Subcutaneous abdominal adipose tissue (tissue), 5 donors: ENCODE data around the gene DDX31.
"Not testable (repeated sequence)": the region's sequence is repeated elsewhere in the genome, so short reads cannot be mapped to it uniquely, and the experiment has no call there.

ENCODE experiments used
- H3K27ac ChIP-seq: one replicate; pipeline ENCODE4 v1.7.0; 2013; ENCODE audit warnings: low read depth, mild to moderate bottlenecking, inconsistent platforms, low read length, moderate library complexity
- H3K27me3 ChIP-seq, 5 donors: one replicate each; pipeline ENCODE4 v1.7.0; 2013; ENCODE audit warnings: low read length in 5 of 5, inconsistent platforms in 1 of 5; ENCODE audit not compliant: control insufficient read depth in 5 of 5, insufficient read depth in 4 of 5
- H3K36me3 ChIP-seq, 5 donors: one replicate each; pipeline ENCODE4 v1.7.0; 2013; ENCODE audit warnings: low read length in 5 of 5; ENCODE audit not compliant: control insufficient read depth in 5 of 5, insufficient read depth in 5 of 5
- H3K4me1 ChIP-seq, 5 donors: one replicate each; pipeline ENCODE4 v1.7.0; 2013; ENCODE audit warnings: low read length in 5 of 5, mild to moderate bottlenecking in 3 of 5, moderate library complexity in 1 of 5; ENCODE audit not compliant: control insufficient read depth in 5 of 5, insufficient read depth in 5 of 5
- H3K4me3 ChIP-seq, 5 donors: one replicate each; pipeline ENCODE4 v1.7.0; 2013; ENCODE audit warnings: low read length in 5 of 5, low read depth in 1 of 5
- H3K9ac ChIP-seq, 5 donors: one replicate each; pipeline ENCODE4 v1.7.0; 2013; ENCODE audit warnings: low read length in 5 of 5, mild to moderate bottlenecking in 4 of 5, moderate library complexity in 3 of 5
- H3K9me3 ChIP-seq, 5 donors: one replicate each; pipeline ENCODE4 v1.7.0; 2013; ENCODE audit warnings: low read length in 5 of 5; ENCODE audit not compliant: control insufficient read depth in 5 of 5
- donor health status: healthy.
- donor health status: healthy.
- donor health status: healthy.
- donor health status: healthy.
- donor health status: healthy.

Gene DDX31

GRCh38 chr9:132577119-132577518 is 92.7 kb downstream of the DDX31 start:
- H3K27me3 ChIP-seq: peaks cover 50 to 68% (median 63%) of the 10 kb centered on the region in 5 donors
- H3K9ac ChIP-seq: no peak overlapping the region
- no peaks in the 10 kb centered on the region for H3K36me3 ChIP-seq
- H3K9me3 ChIP-seq: no peaks in the 10 kb centered on the region
- peaks cover 0 to 9% (median 7%) of the 10 kb centered on the region in 5 donors for H3K4me1 ChIP-seq
- H3K27ac ChIP-seq: no peak overlapping the region
- H3K4me3 ChIP-seq: no peak overlapping the region

DNA sequence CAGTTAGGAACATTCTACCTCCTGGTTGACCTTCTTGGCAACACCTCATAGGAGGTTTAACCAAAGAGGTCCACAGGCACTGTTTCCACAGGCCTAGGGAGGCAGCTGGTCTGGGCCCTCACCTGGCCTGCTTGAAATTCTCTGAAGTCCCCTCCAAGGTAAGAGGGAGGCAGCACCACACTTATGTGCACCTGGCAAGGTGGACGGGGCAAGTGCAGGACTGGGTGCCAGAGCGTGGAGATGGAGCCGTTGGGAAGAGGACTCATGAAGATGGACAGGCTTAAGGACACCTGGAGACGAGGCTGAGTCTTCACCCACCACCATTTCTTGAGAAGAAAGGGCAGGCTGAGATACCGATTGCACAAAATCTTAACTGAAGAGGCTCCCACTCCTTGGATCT is 94.0 kb downstream of the DDX31 start:
- H3K4me3 ChIP-seq: no peak overlapping the region
- H3K27me3 ChIP-seq: peaks cover 40 to 60% (median 57%) of the 10 kb centered on the region in 5 donors
- no peak overlapping the region for H3K9ac ChIP-seq
- no peaks in the 10 kb centered on the region for H3K9me3 ChIP-seq
- H3K36me3 ChIP-seq: no peaks in the 10 kb centered on the region
- no peak overlapping the region for H3K27ac ChIP-seq
- H3K4me1 ChIP-seq: no peaks in the 10 kb centered on the region

- Histone ChIP-seq H3K27me3 (peaks cover 36 to 54% (median 51%) of the 10 kb centered on the region in 5 donors), H3K27ac (no peak overlapping the region), H3K4me3 (no peak overlapping the region), H3K9ac (no peak overlapping the region), H3K4me1 (no peaks in the 10 kb centered on the region), H3K9me3 (no peaks in the 10 kb centered on the region), H3K36me3 (no peaks in the 10 kb centered on the region)
Observed at GRCh38 chr9:132575005-132575609, 94.7 kb downstream of the DDX31 start.

- peaks cover 16 to 33% (median 30%) of the 10 kb centered on the region in 5 donors for H3K27me3 ChIP-seq
- no peak overlapping the region for H3K4me3 ChIP-seq
- H3K36me3 ChIP-seq: no peaks in the 10 kb centered on the region
- no peak overlapping the region for H3K9ac ChIP-seq
- H3K9me3 ChIP-seq: no peaks in the 10 kb centered on the region
- H3K27ac ChIP-seq: no peak overlapping the region
- no peaks in the 10 kb centered on the region for H3K4me1 ChIP-seq
Observed at GRCh38 chr9:132572921-132573320, 96.9 kb downstream of the DDX31 start.

DNA sequence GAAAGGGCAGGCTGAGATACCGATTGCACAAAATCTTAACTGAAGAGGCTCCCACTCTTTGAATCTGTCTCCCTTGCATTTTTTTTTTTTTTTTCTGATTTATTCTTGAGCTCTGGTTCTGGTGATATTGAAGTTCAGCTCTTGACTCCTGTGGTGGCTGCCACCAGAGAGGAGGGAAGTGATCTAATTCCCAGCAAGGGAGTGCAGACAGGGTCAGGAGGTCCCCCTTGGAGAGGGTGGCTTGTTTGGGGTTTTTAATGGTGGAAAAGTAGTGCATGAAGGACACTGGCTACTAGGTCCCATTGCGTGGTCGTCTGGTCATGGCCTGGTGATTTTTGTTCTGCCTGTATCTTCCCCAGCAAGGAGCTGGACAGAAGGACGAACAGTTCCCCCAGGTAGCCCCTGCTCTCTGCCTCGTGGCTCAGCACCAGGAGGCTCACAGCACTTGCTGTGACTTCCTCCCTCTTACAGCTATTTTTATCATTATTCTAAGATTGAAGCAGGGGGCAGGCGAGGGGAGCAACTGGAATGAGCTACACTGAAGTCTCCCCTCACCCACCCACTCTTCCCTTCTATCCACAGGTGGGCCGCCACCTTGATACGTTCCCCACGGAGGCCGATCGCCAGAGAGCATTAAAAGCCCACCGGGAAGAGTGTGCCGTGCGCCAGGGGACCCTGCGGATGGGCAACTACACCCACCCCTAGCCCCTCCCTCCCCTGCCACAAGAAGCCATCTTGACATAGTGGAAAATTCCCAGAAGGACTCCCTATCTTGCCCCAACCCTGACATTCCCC is 97.8 kb downstream of the DDX31 start:
- peaks cover 13 to 27% (median 22%) of the 10 kb centered on the region in 5 donors for H3K27me3 ChIP-seq
- no peak overlapping the region for H3K4me3 ChIP-seq
- H3K36me3 ChIP-seq: no peaks in the 10 kb centered on the region
- H3K9me3 ChIP-seq: no peaks in the 10 kb centered on the region
- H3K27ac ChIP-seq: no peak overlapping the region
- no peak overlapping the region for H3K9ac ChIP-seq
- no peaks in the 10 kb centered on the region for H3K4me1 ChIP-seq

DNA sequence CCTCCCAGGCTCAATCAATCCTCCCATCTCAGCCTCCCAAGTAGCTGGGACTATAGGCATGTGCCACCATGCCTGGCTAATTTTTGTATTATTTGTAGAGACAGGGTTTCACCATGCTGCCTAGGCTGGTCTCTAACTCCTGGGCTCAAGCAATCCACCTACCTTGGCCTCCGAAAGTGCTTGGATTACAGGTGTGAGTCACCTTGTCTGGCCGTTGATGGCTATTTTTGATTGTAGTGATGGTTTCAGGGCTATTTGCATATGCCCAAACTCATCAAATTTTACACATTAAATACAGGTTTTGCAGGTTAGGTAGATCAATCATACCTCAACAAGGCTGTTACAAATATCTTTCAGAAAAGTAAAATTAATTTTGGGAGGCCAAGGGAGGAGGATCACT is 101.0 kb downstream of the DDX31 start:
- not testable (repeated sequence) for H3K36me3 ChIP-seq, H3K4me3 ChIP-seq, H3K4me1 ChIP-seq, H3K27ac ChIP-seq, H3K9ac ChIP-seq, H3K9me3 ChIP-seq
- peaks cover 0 to 21% (median 5%) of the 10 kb centered on the region in 5 donors for H3K27me3 ChIP-seq

- H3K4me3 ChIP-seq: no peak overlapping the region
- no peak overlapping the region for H3K9ac ChIP-seq
- H3K36me3 ChIP-seq: no peaks in the 10 kb centered on the region
- peaks cover 0 to 12% (median 0%) of the 10 kb centered on the region in 5 donors for H3K4me1 ChIP-seq
- peaks cover 0 to 15% (median 13%) of the 10 kb centered on the region in 5 donors for H3K27me3 ChIP-seq
- no peaks in the 10 kb centered on the region for H3K9me3 ChIP-seq
- H3K27ac ChIP-seq: no peak overlapping the region
Observed at GRCh38 chr9:132564526-132564925, 105.3 kb downstream of the DDX31 start.

GRCh38 chr9:132562306-132562573 is 107.5 kb downstream of the DDX31 start:
- Histone ChIP-seq H3K36me3 (no peaks in the 10 kb centered on the region), H3K27ac (no peak overlapping the region)

GRCh38 chr9:132560616-132561202 is 109.1 kb downstream of the DDX31 start:
- H3K27ac ChIP-seq: no peak overlapping the region

More at GRCh38 chr9:132562306-132562573, 107.5 kb downstream of the DDX31 start:
- no peak overlapping the region for H3K4me3 ChIP-seq
- peaks cover 0 to 19% (median 18%) of the 10 kb centered on the region in 5 donors for H3K27me3 ChIP-seq
- no peak overlapping the region for H3K9ac ChIP-seq
- no peaks in the 10 kb centered on the region for H3K9me3 ChIP-seq
- H3K4me1 ChIP-seq: peaks cover 0 to 12% (median 0%) of the 10 kb centered on the region in 5 donors

DNA sequence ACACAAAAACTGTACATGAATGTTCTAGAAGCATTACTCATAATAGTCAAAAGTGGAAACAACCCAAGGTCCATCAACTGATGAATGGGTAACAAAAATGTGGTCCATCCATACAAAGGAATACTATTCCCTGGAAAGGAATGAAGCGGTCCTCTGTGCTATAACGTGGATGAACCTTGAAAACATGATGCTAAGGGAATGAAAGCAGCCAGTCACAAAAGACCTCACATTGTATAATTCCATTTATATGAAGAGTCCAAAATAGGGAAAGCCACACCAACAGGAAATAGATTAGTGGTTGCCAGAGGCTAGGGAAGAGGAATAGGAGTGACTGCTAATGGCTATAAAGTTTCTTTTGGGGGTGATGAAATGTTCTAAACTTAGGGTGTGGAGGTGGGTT is 110.1 kb downstream of the DDX31 start:
- H3K4me1 ChIP-seq: peaks cover 0 to 12% (median 0%) of the 10 kb centered on the region in 5 donors
- H3K9ac ChIP-seq: no peak overlapping the region
- H3K27ac ChIP-seq: no peak overlapping the region
- no peaks in the 10 kb centered on the region for H3K36me3 ChIP-seq
- H3K9me3 ChIP-seq: no peaks in the 10 kb centered on the region
- H3K4me3 ChIP-seq: no peak overlapping the region
- H3K27me3 ChIP-seq: peaks cover 3 to 27% (median 18%) of the 10 kb centered on the region in 5 donors

More at GRCh38 chr9:132560616-132561202, 109.1 kb downstream of the DDX31 start:
- H3K4me1 ChIP-seq: peaks cover 0 to 12% (median 0%) of the 10 kb centered on the region in 5 donors
- no peaks in the 10 kb centered on the region for H3K36me3 ChIP-seq
- H3K4me3 ChIP-seq: no peak overlapping the region
- H3K9me3 ChIP-seq: no peaks in the 10 kb centered on the region
- H3K27me3 ChIP-seq: peaks cover 3 to 26% (median 18%) of the 10 kb centered on the region in 5 donors
- H3K9ac ChIP-seq: no peak overlapping the region
